Epithelial cell of esophagus (primary cell): ENCODE data around the gene GATAD2A.

ENCODE experiments used
- DNase-seq: peaks from one replicate; pipeline ENCODE4 v3.0.0; 2010; ENCODE audit warnings: low read depth
- H3K4me3 ChIP-seq: 2 replicates; pipeline ENCODE4 v1.5.1; 2011; ENCODE audit warnings: mild to moderate bottlenecking, low read length, control low read depth
- CTCF ChIP-seq: IDR thresholded peaks from 2 replicates; pipeline ENCODE4 v1.5.1; 2011; ENCODE audit warnings: low read depth, mild to moderate bottlenecking, low read length, control low read depth, inconsistent platforms; ENCODE audit not compliant: insufficient read depth; ENCODE audit errors: missing control alignments

Gene GATAD2A

GRCh38 chr19:19508217-19508616 lies 102.7 kb downstream of the GATAD2A start:
- no peak for TF ChIP-seq CTCF
- no peak overlapping the region for H3K4me3 ChIP-seq
- DNase-seq, result no peak

GRCh38 chr19:19510432-19510831 lies 105.0 kb downstream of the GATAD2A start:
- TF ChIP-seq CTCF, result no peak
- DNase-seq, result peak; percentile 67
- H3K4me3 ChIP-seq, result no peak overlapping the region

GRCh38 chr19:19513682-19514081 lies 108.2 kb downstream of the GATAD2A start:
- no peak for TF ChIP-seq CTCF
- no peak for DNase-seq
- no peak overlapping the region for H3K4me3 ChIP-seq

GRCh38 chr19:19514215-19514657 lies 108.8 kb downstream of the GATAD2A start:
- DNase-seq, result no peak
- no peak for TF ChIP-seq CTCF
- no peak overlapping the region for H3K4me3 ChIP-seq

- H3K4me3 ChIP-seq, result peak within 1 kb of the TSS; percentile 97
- no peak for TF ChIP-seq CTCF
- DNase-seq, result no peak
Measured at GRCh38 chr19:19514881-19515641, 109.6 kb downstream of the GATAD2A start, which contains the start of gene TSSK6. Gene TSSK6, minus strand, starts transcription at chr19:19515548. Its CDS starts 121 bp downstream, at chr19:19515427.

GRCh38 chr19:19515642-19516519 lies 110.4 kb downstream of the GATAD2A start, which contains the start of gene NDUFA13:
Gene NDUFA13, plus strand, starts transcription at chr19:19516225. Its CDS starts 14 bp downstream, at chr19:19516239.
- peak; percentile 21 for TF ChIP-seq CTCF
- DNase-seq, result peak; percentile 92
- peak within 1 kb of the TSS; percentile 97 for H3K4me3 ChIP-seq
